Left renal pelvis (tissue), 4 donors: ENCODE results near the gene RADIL. TPM values are rescaled to one million over a fixed set of nuclear protein-coding genes. Genes with fewer than 3 reads are reported as not detected.
"Not testable (repeated sequence)": the region's sequence is repeated elsewhere in the genome, so short reads cannot be mapped to it uniquely, and the experiment has no call there.

ENCODE experiments used
- DNase-seq, 4 donors: peaks; one replicate each; pipeline ENCODE4 v3.0.0-alpha.2; 2013; ENCODE audit warnings: low read depth in 4 of 4, low spot score in 3 of 4
- polyA plus RNA-seq, 4 donors: library from polyadenylated mRNA; unstranded; fragments of 120-200 nt; gene quantifications; one replicate each; pipeline ENCODE4 v1.2.1, GENCODE V29; 2013; ENCODE audit not compliant: insufficient read length in 4 of 4

RADIL gene
- polyA plus RNA-seq: 1 to 10 TPM; 1.4 to 4.0 (median 2.9) TPM

- peak; percentile 46 to 74 (median 66) for DNase-seq
These were observed at the start of gene RADIL for GRCh38 chr7:4883372-4884144. TSS of gene RADIL (minus strand) at chr7:4883716. CDS start at chr7:4878139, 5,577 bp downstream.

- DNase-seq: peak in 2 of 4 donors; percentile 17 to 26
These were observed 48.4 kb upstream of the RADIL start for GRCh38 chr7:4931943-4932342.

GRCh38 chr7:4929005-4929404 lies 45.5 kb upstream of the RADIL start:
- DNase-seq: no peak

GRCh38 chr7:4928445-4928844 lies 44.9 kb upstream of the RADIL start:
- no peak for DNase-seq

- DNase-seq: no peak
These were observed 36.7 kb upstream of the RADIL start for GRCh38 chr7:4919969-4920766.

- DNase-seq: no peak
These were observed 32.6 kb upstream of the RADIL start for GRCh38 chr7:4916113-4916512.

- DNase-seq: no peak
These were observed 27.8 kb upstream of the RADIL start for GRCh38 chr7:4911111-4911828.

- no peak for DNase-seq
These were observed 23.2 kb upstream of the RADIL start for GRCh38 chr7:4906682-4907081.

- DNase-seq: no peak
These were observed 21.7 kb upstream of the RADIL start for GRCh38 chr7:4905171-4905570.

GRCh38 chr7:4904346-4904745 lies 20.8 kb upstream of the RADIL start:
- DNase-seq: no peak

- DNase-seq: no peak
These were observed 12.2 kb upstream of the RADIL start for GRCh38 chr7:4895766-4896165.

GRCh38 chr7:4894482-4894881 lies 11.0 kb upstream of the RADIL start:
- no peak for DNase-seq

- no peak for DNase-seq
These were observed 10.5 kb upstream of the RADIL start for GRCh38 chr7:4893929-4894475.

GRCh38 chr7:4893188-4893587 lies 9.7 kb upstream of the RADIL start:
- DNase-seq: not testable (repeated sequence)

- not testable (repeated sequence) for DNase-seq
These were observed 8.0 kb upstream of the RADIL start for GRCh38 chr7:4891522-4891921.

GRCh38 chr7:4889682-4890081 lies 6.2 kb upstream of the RADIL start:
- DNase-seq: no peak

GRCh38 chr7:4888161-4888560 lies 4.6 kb upstream of the RADIL start:
- no peak for DNase-seq

- DNase-seq: no peak
These were observed 3.2 kb upstream of the RADIL start for GRCh38 chr7:4886671-4887070.

- no peak for DNase-seq
These were observed 1.8 kb upstream of the RADIL start for GRCh38 chr7:4885317-4885807.

GRCh38 chr7:4884164-4884563 lies 648 bp upstream of the RADIL start:
- no peak for DNase-seq

GRCh38 chr7:4883033-4883371 lies 514 bp downstream of the RADIL start:
- DNase-seq: no peak
